B cell (primary cell): Measurements from ENCODE around the gene MROH2A.

Source experiments
- EZH2 ChIP-seq: IDR thresholded peaks from 2 replicates; pipeline ENCODE4 v1.6.1; 2012; ENCODE audit warnings: borderline replicate concordance, low read depth, mild to moderate bottlenecking, moderate library complexity, low read length; ENCODE audit not compliant: insufficient read depth, poor library complexity, severe bottlenecking
- TF ChIP-seq, protein P1 (sequence below): fragments of 200-600 bp; IDR thresholded peaks from one replicate; pipeline ENCODE4 v1.8.0; 2022; ENCODE audit warnings: antibody characterized with exemption, mild to moderate bottlenecking

- TF ChIP-seq, protein P1, sequence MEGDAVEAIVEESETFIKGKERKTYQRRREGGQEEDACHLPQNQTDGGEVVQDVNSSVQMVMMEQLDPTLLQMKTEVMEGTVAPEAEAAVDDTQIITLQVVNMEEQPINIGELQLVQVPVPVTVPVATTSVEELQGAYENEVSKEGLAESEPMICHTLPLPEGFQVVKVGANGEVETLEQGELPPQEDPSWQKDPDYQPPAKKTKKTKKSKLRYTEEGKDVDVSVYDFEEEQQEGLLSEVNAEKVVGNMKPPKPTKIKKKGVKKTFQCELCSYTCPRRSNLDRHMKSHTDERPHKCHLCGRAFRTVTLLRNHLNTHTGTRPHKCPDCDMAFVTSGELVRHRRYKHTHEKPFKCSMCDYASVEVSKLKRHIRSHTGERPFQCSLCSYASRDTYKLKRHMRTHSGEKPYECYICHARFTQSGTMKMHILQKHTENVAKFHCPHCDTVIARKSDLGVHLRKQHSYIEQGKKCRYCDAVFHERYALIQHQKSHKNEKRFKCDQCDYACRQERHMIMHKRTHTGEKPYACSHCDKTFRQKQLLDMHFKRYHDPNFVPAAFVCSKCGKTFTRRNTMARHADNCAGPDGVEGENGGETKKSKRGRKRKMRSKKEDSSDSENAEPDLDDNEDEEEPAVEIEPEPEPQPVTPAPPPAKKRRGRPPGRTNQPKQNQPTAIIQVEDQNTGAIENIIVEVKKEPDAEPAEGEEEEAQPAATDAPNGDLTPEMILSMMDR, result no peak
- TF ChIP-seq EZH2, result no peak
Observed at GRCh38 chr2:233799087-233799665, 21.0 kb downstream of the MROH2A start.
